Effector CD8-positive, alpha-beta T cell (primary cell): ENCODE results near the gene KRTAP4-7.
"Not testable (repeated sequence)": the region's sequence is repeated elsewhere in the genome, so short reads cannot be mapped to it uniquely, and the experiment has no call there.

Experiments
- DNase-seq: peaks from one replicate; lab custom pipeline; 2025; lab: John Stamatoyannopoulos, UW

Gene KRTAP4-7

GRCh38 chr17:41108728-41109386 is 24.9 kb downstream of the KRTAP4-7 start:
- not testable (repeated sequence) for DNase-seq

GRCh38 chr17:41111151-41111885 is 27.4 kb downstream of the KRTAP4-7 start:
- no peak for DNase-seq

GRCh38 chr17:41116297-41116696 is 32.3 kb downstream of the KRTAP4-7 start:
- no peak for DNase-seq

- DNase-seq: not testable (repeated sequence)
These were observed 34.0 kb downstream of the KRTAP4-7 start, which contains the start of gene KRTAP4-11 for GRCh38 chr17:41117846-41118386. KRTAP4-11 (minus strand) TSS chr17:41118373; CDS start chr17:41118315, 58 bp downstream.

GRCh38 chr17:41118721-41119120 is 34.8 kb downstream of the KRTAP4-7 start:
- no peak for DNase-seq

GRCh38 chr17:41119696-41120690 is 36.0 kb downstream of the KRTAP4-7 start:
- DNase-seq: not testable (repeated sequence)

GRCh38 chr17:41121742-41122141 is 37.8 kb downstream of the KRTAP4-7 start:
- no peak for DNase-seq

- DNase-seq: not testable (repeated sequence)
These were observed 39.5 kb downstream of the KRTAP4-7 start for GRCh38 chr17:41123292-41123990.

- not testable (repeated sequence) for DNase-seq
These were observed 40.0 kb downstream of the KRTAP4-7 start, which contains the start of gene KRTAP4-12 for GRCh38 chr17:41123991-41124371. KRTAP4-12 (minus strand) TSS chr17:41124182; CDS start chr17:41124122, 60 bp downstream.

- no peak for DNase-seq
These were observed 41.1 kb downstream of the KRTAP4-7 start for GRCh38 chr17:41125064-41125463.

- DNase-seq: no peak
These were observed 42.5 kb downstream of the KRTAP4-7 start for GRCh38 chr17:41126412-41126811.

- no peak for DNase-seq
These were observed 43.4 kb downstream of the KRTAP4-7 start for GRCh38 chr17:41127371-41127770.

GRCh38 chr17:41131979-41132378 is 48.0 kb downstream of the KRTAP4-7 start:
- no peak for DNase-seq

GRCh38 chr17:41133880-41134735 is 50.2 kb downstream of the KRTAP4-7 start:
- DNase-seq: no peak
